Effector memory CD4-positive, alpha-beta T cell (primary cell): ENCODE data around the gene KLHL21.

ENCODE experiments used
- DNase-seq, 3 donors: peaks; one replicate each; pipeline ENCODE4 v3.0.0-alpha.2; 2020
- H3K27ac ChIP-seq: 2 replicates; pipeline ENCODE4 v1.7.0; 2013; ENCODE audit warnings: mild to moderate bottlenecking, low read length, moderate library complexity; ENCODE audit not compliant: insufficient read depth, poor library complexity, severe bottlenecking
- H3K27me3 ChIP-seq: replicated peaks from 2 replicates; pipeline ENCODE4 v1.7.0; 2013; ENCODE audit warnings: mild to moderate bottlenecking, low read length; ENCODE audit not compliant: insufficient read depth, control insufficient read depth, poor library complexity, severe bottlenecking
- H3K36me3 ChIP-seq: 2 replicates; pipeline ENCODE4 v1.7.0; 2013; ENCODE audit warnings: mild to moderate bottlenecking, low read length, moderate library complexity; ENCODE audit not compliant: control insufficient read depth, insufficient read depth
- H3K4me1 ChIP-seq: 2 replicates; pipeline ENCODE4 v1.7.0; 2013; ENCODE audit warnings: low read length, mild to moderate bottlenecking; ENCODE audit not compliant: control insufficient read depth, insufficient read depth, poor library complexity, severe bottlenecking
- H3K4me3 ChIP-seq: 2 replicates; pipeline ENCODE4 v1.7.0; 2013; ENCODE audit warnings: low read length, low read depth, mild to moderate bottlenecking; ENCODE audit not compliant: insufficient read depth, poor library complexity, severe bottlenecking
- H3K9me3 ChIP-seq: 2 replicates; pipeline ENCODE4 v1.7.0; 2013; ENCODE audit warnings: mild to moderate bottlenecking, low read length, moderate library complexity; ENCODE audit not compliant: control insufficient read depth

The KLHL21 gene

DNA sequence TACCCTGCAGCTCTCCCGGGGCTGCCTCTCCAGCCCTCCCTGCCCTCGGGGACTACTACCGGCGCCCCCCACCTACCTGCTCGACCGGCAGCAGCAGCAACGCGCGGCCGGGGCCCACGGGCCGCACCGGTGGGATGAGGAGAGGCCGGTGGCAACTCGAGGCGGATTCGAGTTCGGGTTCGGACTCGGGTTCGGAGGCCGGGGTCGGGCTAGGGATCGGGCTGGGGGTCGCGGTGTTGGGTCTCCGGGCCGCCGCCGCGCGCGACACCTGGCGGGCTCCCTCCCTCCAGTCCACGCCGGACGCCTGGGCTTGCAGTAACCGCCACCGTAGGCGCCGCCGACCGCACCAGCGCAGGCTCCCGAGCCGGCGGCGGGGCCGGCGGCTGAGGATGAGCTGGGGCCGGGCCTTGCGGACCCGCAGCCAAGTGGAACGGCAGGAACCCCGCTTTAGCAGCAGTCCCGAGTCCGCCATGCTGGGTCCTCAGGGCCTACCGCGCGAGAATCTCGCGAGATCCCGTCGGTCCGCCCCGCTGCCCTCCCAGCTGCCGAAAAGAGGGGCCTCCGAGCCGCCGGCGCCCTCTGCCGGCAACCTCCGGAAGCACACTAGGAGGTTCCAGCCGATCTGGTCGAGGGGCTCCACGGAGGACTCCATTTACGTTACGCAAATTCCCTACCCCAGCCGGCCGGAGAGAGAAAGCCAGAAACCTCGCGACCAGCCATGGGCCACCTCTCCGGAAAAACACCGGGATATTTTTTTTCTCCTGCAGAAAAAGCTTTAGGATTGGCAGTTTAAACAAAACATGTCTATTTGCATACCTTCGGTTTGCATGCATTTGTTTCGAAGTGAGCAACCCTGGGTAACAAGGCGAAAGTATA, 48.4 kb downstream of the KLHL21 start, which contains the start of gene NOL9:
Gene NOL9 (minus strand): TSS at position 483 of the 876 bp plus-strand sequence. CDS start 11 bp downstream, at position 472.
- Histone ChIP-seq H3K9me3 (no peaks in the 10 kb centered on the region), H3K27me3 (no peaks in the 10 kb centered on the region), H3K36me3 (peaks cover 11% of the 10 kb centered on the region), H3K4me3 (peak within 1 kb of the TSS; percentile 82), H3K27ac (peak within 1 kb of the TSS; percentile 89), H3K4me1 (peaks cover 13% of the 10 kb centered on the region)
- DNase-seq, result peak; percentile 86 to 91 (median 87)

DNA sequence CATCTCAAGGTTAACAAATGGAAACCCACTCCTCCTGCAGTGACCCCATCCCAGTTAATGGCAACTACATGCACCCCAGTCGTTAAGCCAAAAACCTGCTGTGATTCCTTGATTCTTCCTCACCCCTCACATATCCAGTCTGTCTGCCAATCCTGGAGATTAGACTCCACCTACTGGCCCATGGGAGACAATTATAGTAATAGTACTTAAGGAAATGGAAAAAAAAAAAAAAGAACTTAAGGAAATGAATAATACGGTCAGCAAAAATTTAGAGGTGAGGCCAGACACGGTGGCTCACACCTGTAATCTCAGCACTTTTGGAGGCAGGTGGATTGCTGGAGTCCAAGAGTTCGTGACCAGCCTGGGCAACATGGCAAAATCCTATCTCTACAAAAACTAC, 55.4 kb downstream of the KLHL21 start:
- no peak for DNase-seq
- H3K4me3 ChIP-seq, result no peak overlapping the region
- H3K36me3 ChIP-seq, result peaks cover 35% of the 10 kb centered on the region
- peaks cover 22% of the 10 kb centered on the region for H3K4me1 ChIP-seq
- no peaks in the 10 kb centered on the region for H3K27me3 ChIP-seq
- peak overlapping the region; percentile 49 for H3K27ac ChIP-seq
- no peaks in the 10 kb centered on the region for H3K9me3 ChIP-seq

DNA sequence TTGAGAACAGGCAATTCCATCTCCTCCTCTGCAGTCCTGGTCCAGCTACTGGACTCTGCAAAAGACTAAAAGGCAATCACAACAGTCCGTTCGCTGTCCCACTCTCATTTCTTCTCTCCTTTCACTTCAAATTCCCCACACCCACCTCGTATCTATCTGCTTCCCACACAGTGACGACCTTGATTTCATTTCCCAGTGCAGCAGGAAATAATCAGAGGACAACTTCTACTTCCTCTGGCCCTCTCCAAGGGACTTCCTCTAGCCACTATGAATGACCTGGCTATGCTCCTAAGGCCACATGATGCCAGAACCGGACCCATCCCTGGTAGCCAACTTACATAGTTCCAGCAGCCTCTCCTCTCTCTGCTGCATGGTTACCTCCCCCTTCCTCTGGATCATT, 56.3 kb downstream of the KLHL21 start:
- H3K4me3 ChIP-seq, result no peak overlapping the region
- H3K36me3 ChIP-seq, result peaks cover 35% of the 10 kb centered on the region
- no peaks in the 10 kb centered on the region for H3K9me3 ChIP-seq
- no peak for DNase-seq
- peak overlapping the region; percentile 49 for H3K27ac ChIP-seq
- H3K27me3 ChIP-seq, result no peaks in the 10 kb centered on the region
- peaks cover 22% of the 10 kb centered on the region for H3K4me1 ChIP-seq

DNA sequence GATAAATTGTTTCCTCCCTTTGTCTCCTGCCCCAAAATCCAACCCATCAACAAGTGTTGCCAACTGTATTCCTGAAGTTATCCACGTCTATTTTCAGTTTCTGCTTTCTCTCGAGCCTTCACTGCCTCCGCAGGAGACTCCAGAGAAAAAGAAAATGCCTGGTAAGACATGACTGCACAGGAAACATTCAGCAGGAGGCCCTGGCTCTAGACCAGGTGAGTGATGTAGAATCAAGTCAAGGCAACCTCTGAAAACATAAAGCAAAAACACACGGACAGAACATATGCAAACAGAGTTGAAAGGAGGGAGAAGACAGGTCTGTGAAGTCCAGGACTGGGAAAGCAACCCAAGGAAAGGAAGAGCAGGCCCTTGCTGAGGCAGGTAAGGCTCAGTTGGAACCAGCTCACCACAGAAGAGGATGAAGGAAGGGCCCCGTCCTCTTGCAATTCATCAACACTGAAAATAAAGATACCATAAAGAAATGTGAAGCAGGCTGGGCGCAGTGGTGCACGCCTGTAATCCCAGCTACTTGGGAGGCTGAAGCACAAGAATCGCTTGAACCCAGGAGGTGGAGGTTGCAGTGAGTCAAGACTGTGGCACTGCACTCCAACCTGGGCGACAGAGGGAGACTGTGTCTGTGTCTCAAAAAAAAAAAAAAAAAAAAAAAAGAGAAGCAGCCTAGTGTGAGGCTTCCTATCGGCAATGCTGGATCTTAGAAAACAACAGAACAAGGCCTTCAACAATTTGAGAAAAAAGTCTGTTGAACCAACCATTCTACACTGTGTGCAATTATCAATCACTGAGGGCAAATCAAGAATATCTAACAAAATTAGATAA, 57.2 kb downstream of the KLHL21 start:
- peaks cover 22% of the 10 kb centered on the region for H3K4me1 ChIP-seq
- H3K27me3 ChIP-seq, result no peaks in the 10 kb centered on the region
- DNase-seq, result no peak
- H3K4me3 ChIP-seq, result peak overlapping the region; percentile 9
- H3K9me3 ChIP-seq, result no peaks in the 10 kb centered on the region
- H3K36me3 ChIP-seq, result peaks cover 35% of the 10 kb centered on the region
- peak overlapping the region; percentile 49 for H3K27ac ChIP-seq

DNA sequence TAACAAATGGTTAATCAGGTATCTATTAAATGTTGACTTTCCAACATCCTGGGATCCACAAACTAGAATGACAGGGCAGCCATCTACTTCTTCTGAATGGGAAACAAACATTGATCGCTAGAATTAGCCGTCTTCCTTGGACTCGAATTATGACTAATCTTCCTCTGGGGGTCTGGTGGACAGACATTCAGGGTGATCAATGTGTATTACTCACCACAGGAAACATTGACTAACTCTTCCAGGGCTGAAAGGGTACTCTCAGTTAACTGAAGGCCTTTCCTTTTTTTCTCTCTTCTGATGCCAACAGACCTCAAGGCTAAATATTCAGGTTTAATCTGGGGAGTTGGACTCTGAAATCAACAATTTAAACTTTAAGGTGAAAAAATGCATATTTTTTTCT, 57.8 kb downstream of the KLHL21 start:
- H3K27ac ChIP-seq, result peak overlapping the region; percentile 21
- H3K4me1 ChIP-seq, result peaks cover 22% of the 10 kb centered on the region
- no peaks in the 10 kb centered on the region for H3K27me3 ChIP-seq
- no peaks in the 10 kb centered on the region for H3K9me3 ChIP-seq
- H3K36me3 ChIP-seq, result peaks cover 30% of the 10 kb centered on the region
- no peak overlapping the region for H3K4me3 ChIP-seq
- no peak for DNase-seq
